Uterus (tissue), 2 donors: ENCODE results near the gene SPATA16.

Source experiments
- POLR2A ChIP-seq, 2 donors: fragments of 450-650 bp; IDR thresholded peaks; one replicate each; pipeline ENCODE4 v1.6.1; 2016; ENCODE audit warnings: antibody characterized with exemption in 2 of 2, mild to moderate bottlenecking in 1 of 2, moderate library complexity in 1 of 2
- TF ChIP-seq, protein P1 (sequence below), 4 experiments: fragments of 200-600 bp in 2 of 4; fragments of 450-650 bp in 2 of 4; sonication (generic) in 2 of 4; IDR thresholded peaks; one replicate each; pipeline ENCODE4 v1.5.1; 2016 to 2019; ENCODE audit warnings: antibody characterized with exemption in 4 of 4, mild to moderate bottlenecking in 2 of 4, moderate library complexity in 1 of 4

DNA sequence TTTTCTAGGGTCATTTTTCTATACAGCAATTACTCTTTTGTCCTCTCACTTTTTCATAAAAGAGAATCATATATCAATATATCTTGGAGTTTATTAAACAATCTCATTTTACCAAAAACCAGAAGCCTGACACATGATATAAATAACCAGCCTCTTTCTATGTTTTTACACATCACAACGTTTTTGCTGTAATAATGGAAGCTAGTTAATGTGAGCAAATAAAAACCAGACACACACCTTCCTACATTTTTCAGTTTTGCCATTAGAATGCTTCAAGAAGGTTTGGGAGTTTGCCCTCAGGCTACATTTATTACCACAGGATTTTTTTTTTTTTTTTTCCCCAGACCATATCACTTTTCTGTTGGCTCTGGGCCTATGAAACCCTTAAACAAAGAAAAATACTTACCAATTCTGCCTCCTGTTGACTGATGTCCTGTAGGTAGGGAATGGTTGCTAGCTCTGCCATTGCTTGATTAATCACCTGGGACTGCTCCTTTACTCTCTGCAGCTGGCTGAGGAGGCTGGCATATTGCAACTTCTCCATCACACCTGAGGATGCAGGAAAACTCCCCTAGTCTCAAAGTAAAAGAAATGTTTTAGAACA lies 225.0 kb downstream of the SPATA16 start:
- no peak for TF ChIP-seq POLR2A (IDR thresholded peaks at IDR 0.05)
- TF ChIP-seq, protein P1, sequence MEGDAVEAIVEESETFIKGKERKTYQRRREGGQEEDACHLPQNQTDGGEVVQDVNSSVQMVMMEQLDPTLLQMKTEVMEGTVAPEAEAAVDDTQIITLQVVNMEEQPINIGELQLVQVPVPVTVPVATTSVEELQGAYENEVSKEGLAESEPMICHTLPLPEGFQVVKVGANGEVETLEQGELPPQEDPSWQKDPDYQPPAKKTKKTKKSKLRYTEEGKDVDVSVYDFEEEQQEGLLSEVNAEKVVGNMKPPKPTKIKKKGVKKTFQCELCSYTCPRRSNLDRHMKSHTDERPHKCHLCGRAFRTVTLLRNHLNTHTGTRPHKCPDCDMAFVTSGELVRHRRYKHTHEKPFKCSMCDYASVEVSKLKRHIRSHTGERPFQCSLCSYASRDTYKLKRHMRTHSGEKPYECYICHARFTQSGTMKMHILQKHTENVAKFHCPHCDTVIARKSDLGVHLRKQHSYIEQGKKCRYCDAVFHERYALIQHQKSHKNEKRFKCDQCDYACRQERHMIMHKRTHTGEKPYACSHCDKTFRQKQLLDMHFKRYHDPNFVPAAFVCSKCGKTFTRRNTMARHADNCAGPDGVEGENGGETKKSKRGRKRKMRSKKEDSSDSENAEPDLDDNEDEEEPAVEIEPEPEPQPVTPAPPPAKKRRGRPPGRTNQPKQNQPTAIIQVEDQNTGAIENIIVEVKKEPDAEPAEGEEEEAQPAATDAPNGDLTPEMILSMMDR (IDR thresholded peaks at IDR 0.05): no peak
